RWPE2 (cell line): ENCODE data around the gene UROC1.

Experiments used
- ATAC-seq: fragments of 200-7000 bp; cut with Tn5 transposase; 3 replicates; pipeline ENCODE4 v1.9.1; 2021; ENCODE audit warnings: low read depth
- DNase-seq: peaks from one replicate; pipeline ENCODE4 v3.0.0-alpha.2; 2020; ENCODE audit warnings: low spot score
- H3K27ac ChIP-seq: fragments of 450-650 bp; 2 replicates; pipeline ENCODE4 v1.5.1; 2017; ENCODE audit warnings: mild to moderate bottlenecking; ENCODE audit not compliant: poor library complexity, severe bottlenecking
- H3K27me3 ChIP-seq: fragments of 250-450 bp; sonication (Bioruptor Pico); 2 replicates; pipeline ENCODE4 v1.5.1; 2021; ENCODE audit warnings: mild to moderate bottlenecking, moderate library complexity; ENCODE audit not compliant: insufficient read depth, poor library complexity, severe bottlenecking
- H3K36me3 ChIP-seq: fragments of 250-450 bp; sonication (Bioruptor Pico); 2 replicates; pipeline ENCODE4 v1.5.1; 2020; ENCODE audit warnings: low read depth, mild to moderate bottlenecking, moderate library complexity
- H3K4me1 ChIP-seq: fragments of 250-450 bp; sonication (Bioruptor Pico); 2 replicates; pipeline ENCODE4 v1.5.1; 2021; ENCODE audit warnings: mild to moderate bottlenecking, moderate library complexity; ENCODE audit not compliant: insufficient read depth, poor library complexity, severe bottlenecking
- H3K4me3 ChIP-seq: fragments of 250-450 bp; sonication (Bioruptor Pico); 2 replicates; pipeline ENCODE4 v1.5.1; 2021; ENCODE audit warnings: mild to moderate bottlenecking, moderate library complexity; ENCODE audit not compliant: severe bottlenecking
- H3K9me3 ChIP-seq: fragments of 250-450 bp; sonication (Bioruptor Pico); 2 replicates; pipeline ENCODE4 v1.5.1; 2021; ENCODE audit warnings: mild to moderate bottlenecking, moderate library complexity; ENCODE audit not compliant: severe bottlenecking
- CTCF ChIP-seq: fragments of 450-650 bp; IDR thresholded peaks from one replicate; pipeline ENCODE4 v1.5.1; 2017; ENCODE audit warnings: mild to moderate bottlenecking, moderate library complexity; ENCODE audit not compliant: poor library complexity, severe bottlenecking

UROC1 gene

DNA sequence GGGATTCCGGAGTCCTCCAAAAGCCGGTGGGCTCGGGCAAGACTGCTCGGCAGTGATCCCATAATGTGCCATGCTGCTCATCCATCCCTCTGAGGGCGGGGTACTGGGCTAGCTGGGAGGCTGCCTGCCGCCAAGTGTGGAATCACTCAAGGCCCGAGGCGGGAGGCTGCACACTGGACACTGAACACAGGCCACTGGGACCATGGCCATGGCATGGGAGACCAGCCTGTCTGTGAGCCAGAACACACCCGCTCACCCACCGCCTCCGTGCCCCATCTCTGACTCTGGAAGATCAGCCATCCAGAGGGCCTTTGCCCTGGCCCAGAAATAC, 39.8 kb upstream of the UROC1 start:
- no peak overlapping the region for H3K27ac ChIP-seq
- no peaks in the 10 kb centered on the region for H3K36me3 ChIP-seq
- no peaks in the 10 kb centered on the region for H3K4me1 ChIP-seq
- H3K4me3 ChIP-seq, result no peak overlapping the region
- DNase-seq (no peak), ATAC-seq (no peak)
- peaks cover 5% of the 10 kb centered on the region for H3K27me3 ChIP-seq
- no peak for TF ChIP-seq CTCF
- H3K9me3 ChIP-seq, result no peaks in the 10 kb centered on the region

GRCh38 chr3:126556637-126557414, 39.3 kb upstream of the UROC1 start:
- Histone ChIP-seq H3K27ac (no peak overlapping the region), H3K4me3 (no peak overlapping the region), H3K4me1 (no peaks in the 10 kb centered on the region), H3K9me3 (no peaks in the 10 kb centered on the region), H3K27me3 (peaks cover 2% of the 10 kb centered on the region), H3K36me3 (no peaks in the 10 kb centered on the region)
- ATAC-seq (no peak), DNase-seq (no peak)
- no peak for TF ChIP-seq CTCF

DNA sequence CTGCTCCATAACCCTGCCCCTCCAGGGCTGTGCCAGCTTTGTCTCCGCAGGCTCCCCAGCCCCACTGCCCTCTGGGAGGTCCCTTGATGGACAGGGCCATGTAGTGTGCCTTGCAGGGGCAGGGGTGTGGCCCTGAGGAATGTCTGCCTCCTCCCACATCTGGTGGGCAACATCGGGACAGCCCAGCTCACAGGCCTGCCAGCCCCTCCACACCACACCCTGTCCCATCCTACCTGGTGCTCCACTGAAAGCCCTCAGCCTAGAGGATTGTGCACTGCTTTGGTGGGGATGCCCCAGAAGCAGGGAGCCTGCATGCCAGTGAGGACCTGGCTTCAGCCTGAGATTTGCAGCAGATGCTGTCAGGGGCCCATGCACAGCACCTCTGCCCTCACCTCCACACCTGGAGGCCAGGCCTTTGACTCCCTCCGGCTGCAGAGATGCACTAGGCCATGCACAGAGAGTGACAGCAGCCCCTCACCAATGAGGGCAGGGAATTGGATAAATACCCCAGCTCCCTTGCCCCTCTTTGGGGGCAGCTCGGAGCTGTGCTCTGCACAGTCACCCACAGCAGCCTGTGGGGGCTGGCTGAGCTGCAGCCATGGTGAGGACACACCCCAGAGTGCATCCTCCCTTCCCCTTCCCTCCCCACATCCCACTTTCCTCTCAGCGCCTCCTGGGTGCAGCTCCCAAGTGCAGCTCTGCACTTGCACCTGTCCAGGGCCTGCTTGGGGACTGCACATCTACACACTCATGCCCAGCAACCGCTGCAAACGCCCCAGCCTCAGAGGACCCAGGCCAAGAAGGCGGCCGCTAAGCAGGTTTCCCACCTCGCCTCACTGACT, 38.4 kb upstream of the UROC1 start:
- Histone ChIP-seq H3K27ac (no peak overlapping the region), H3K27me3 (no peaks in the 10 kb centered on the region), H3K9me3 (no peaks in the 10 kb centered on the region), H3K4me3 (no peak overlapping the region), H3K36me3 (no peaks in the 10 kb centered on the region), H3K4me1 (no peaks in the 10 kb centered on the region)
- DNase-seq (no peak), ATAC-seq (no peak)
- no peak for TF ChIP-seq CTCF

GRCh38 chr3:126554560-126555525, 37.3 kb upstream of the UROC1 start:
- H3K27me3 ChIP-seq, result no peaks in the 10 kb centered on the region
- TF ChIP-seq CTCF, result no peak
- DNase-seq, result no peak
- no peaks in the 10 kb centered on the region for H3K36me3 ChIP-seq
- no peak overlapping the region for H3K4me3 ChIP-seq
- no peaks in the 10 kb centered on the region for H3K4me1 ChIP-seq
- H3K27ac ChIP-seq, result no peak overlapping the region
- ATAC-seq, result no peak
- no peaks in the 10 kb centered on the region for H3K9me3 ChIP-seq
